GM18526 (cell line): ENCODE measurements around the gene KCNQ4.
A peak's percentile ranks its signal among the peaks of the same experiment; 100 is the strongest.

Experiments
- POLR2A ChIP-seq: IDR thresholded peaks from 3 replicates; pipeline ENCODE4 v1.6.1; 2011; ENCODE audit not compliant: insufficient read length; ENCODE audit errors: extremely low read depth

The KCNQ4 gene

GRCh38 chr1:40860706-40861223, 77.2 kb downstream of the KCNQ4 start:
- no peak for TF ChIP-seq POLR2A

- no peak for TF ChIP-seq POLR2A
These were observed 77.8 kb downstream of the KCNQ4 start for GRCh38 chr1:40861224-40862003.

- TF ChIP-seq POLR2A = peak; percentile 36
These were observed 78.6 kb downstream of the KCNQ4 start, which contains the start of gene CITED4 for GRCh38 chr1:40862008-40862863. CITED4 (minus strand) TSS chr1:40862363; CDS start chr1:40862127, 236 bp downstream.

GRCh38 chr1:40868051-40868723, 84.6 kb downstream of the KCNQ4 start:
- no peak for TF ChIP-seq POLR2A

GRCh38 chr1:40870135-40870728, 86.6 kb downstream of the KCNQ4 start:
- TF ChIP-seq POLR2A = no peak

- no peak for TF ChIP-seq POLR2A
These were observed 88.7 kb downstream of the KCNQ4 start for GRCh38 chr1:40872276-40872675.

- no peak for TF ChIP-seq POLR2A
These were observed 90.4 kb downstream of the KCNQ4 start for GRCh38 chr1:40873863-40874472.

GRCh38 chr1:40876436-40876761, 92.8 kb downstream of the KCNQ4 start:
- no peak for TF ChIP-seq POLR2A

GRCh38 chr1:40876891-40877290, 93.3 kb downstream of the KCNQ4 start:
- TF ChIP-seq POLR2A = no peak

GRCh38 chr1:40877698-40878097, 94.1 kb downstream of the KCNQ4 start:
- no peak for TF ChIP-seq POLR2A

GRCh38 chr1:40878906-40879305, 95.3 kb downstream of the KCNQ4 start:
- no peak for TF ChIP-seq POLR2A

GRCh38 chr1:40879482-40880175, 96.0 kb downstream of the KCNQ4 start:
- no peak for TF ChIP-seq POLR2A

- no peak for TF ChIP-seq POLR2A
These were observed 97.4 kb downstream of the KCNQ4 start for GRCh38 chr1:40880813-40881549.
